Measurements from ENCODE around the gene WDR93. TPM values are rescaled to one million over a fixed set of nuclear protein-coding genes. Genes with fewer than 3 reads are reported as not detected.

WDR93 gene
- total RNA-seq, 4 donors from 2014 or later = not detected

DNA sequence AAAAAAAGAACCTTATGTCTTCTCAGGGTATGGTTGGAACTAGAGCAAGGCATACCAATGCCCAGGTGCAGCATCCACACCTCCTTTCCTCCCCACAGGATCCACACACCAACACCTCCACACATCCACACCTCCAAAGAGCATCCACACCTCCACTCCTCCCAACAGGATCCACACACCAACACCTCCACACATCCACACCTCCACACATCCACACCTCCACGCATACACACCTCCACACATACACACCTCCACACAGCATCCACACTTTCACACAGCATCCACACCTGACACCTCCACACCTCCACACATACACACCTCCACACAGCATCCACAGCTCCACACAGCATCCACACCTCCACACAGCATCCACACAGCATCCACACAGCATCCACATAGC, 55.2 kb downstream of the WDR93 start:
- no peaks in the 10 kb centered on the region for H3K36me3 ChIP-seq
- H3K27ac ChIP-seq = no peak overlapping the region
- H3K4me3 ChIP-seq = no peak overlapping the region
- DNase-seq = no peak
- WGBS, 2 donors = 0 to 17% methylated on average over 1 of the region's 1 CpG
- H3K27me3 ChIP-seq = peaks cover 0 to 35% (median 0%) of the 10 kb centered on the region in 4 donors
- TF ChIP-seq POLR2A (IDR thresholded peaks at IDR 0.05) = no peak
- TF ChIP-seq, protein P1, sequence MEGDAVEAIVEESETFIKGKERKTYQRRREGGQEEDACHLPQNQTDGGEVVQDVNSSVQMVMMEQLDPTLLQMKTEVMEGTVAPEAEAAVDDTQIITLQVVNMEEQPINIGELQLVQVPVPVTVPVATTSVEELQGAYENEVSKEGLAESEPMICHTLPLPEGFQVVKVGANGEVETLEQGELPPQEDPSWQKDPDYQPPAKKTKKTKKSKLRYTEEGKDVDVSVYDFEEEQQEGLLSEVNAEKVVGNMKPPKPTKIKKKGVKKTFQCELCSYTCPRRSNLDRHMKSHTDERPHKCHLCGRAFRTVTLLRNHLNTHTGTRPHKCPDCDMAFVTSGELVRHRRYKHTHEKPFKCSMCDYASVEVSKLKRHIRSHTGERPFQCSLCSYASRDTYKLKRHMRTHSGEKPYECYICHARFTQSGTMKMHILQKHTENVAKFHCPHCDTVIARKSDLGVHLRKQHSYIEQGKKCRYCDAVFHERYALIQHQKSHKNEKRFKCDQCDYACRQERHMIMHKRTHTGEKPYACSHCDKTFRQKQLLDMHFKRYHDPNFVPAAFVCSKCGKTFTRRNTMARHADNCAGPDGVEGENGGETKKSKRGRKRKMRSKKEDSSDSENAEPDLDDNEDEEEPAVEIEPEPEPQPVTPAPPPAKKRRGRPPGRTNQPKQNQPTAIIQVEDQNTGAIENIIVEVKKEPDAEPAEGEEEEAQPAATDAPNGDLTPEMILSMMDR (IDR thresholded peaks at IDR 0.05) = no peak
- peaks cover 7 to 18% (median 9%) of the 10 kb centered on the region in 3 donors for H3K4me1 ChIP-seq
- intact Hi-C loops (cut with DNase I) = no loop called here
- H3K9me3 ChIP-seq = no peaks in the 10 kb centered on the region

DNA sequence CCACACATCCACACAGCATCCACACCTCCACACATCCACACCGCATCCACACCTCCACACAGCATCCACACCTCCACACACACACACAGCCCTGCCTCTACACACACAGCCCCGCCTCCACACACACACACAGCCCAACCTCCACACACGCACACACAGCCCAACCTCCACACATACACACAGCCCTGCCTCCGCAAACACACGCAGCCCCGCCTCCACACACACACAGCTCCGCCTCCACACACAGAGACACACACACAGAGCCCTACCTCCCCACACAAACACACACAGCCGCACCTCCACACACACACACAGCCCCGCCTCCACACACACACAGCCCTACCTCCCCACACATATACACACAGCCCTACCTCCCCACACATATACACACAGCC, 55.8 kb downstream of the WDR93 start:
- Histone ChIP-seq H3K27ac (no peak overlapping the region), H3K4me3 (no peak overlapping the region), H3K27me3 (peaks cover 0 to 35% (median 0%) of the 10 kb centered on the region in 4 donors), H3K36me3 (no peaks in the 10 kb centered on the region), H3K4me1 (peaks cover 10 to 24% (median 13%) of the 10 kb centered on the region in 3 donors), H3K9me3 (no peaks in the 10 kb centered on the region)
- WGBS, 2 donors = 57 to 64% methylated on average over 7 to 8 of the region's 9 CpGs
- intact Hi-C loops (cut with DNase I) = no loop called here
- DNase-seq = no peak
- no peak for TF ChIP-seq POLR2A (IDR thresholded peaks at IDR 0.05)
- TF ChIP-seq, protein P1 (IDR thresholded peaks at IDR 0.05) = no peak

DNA sequence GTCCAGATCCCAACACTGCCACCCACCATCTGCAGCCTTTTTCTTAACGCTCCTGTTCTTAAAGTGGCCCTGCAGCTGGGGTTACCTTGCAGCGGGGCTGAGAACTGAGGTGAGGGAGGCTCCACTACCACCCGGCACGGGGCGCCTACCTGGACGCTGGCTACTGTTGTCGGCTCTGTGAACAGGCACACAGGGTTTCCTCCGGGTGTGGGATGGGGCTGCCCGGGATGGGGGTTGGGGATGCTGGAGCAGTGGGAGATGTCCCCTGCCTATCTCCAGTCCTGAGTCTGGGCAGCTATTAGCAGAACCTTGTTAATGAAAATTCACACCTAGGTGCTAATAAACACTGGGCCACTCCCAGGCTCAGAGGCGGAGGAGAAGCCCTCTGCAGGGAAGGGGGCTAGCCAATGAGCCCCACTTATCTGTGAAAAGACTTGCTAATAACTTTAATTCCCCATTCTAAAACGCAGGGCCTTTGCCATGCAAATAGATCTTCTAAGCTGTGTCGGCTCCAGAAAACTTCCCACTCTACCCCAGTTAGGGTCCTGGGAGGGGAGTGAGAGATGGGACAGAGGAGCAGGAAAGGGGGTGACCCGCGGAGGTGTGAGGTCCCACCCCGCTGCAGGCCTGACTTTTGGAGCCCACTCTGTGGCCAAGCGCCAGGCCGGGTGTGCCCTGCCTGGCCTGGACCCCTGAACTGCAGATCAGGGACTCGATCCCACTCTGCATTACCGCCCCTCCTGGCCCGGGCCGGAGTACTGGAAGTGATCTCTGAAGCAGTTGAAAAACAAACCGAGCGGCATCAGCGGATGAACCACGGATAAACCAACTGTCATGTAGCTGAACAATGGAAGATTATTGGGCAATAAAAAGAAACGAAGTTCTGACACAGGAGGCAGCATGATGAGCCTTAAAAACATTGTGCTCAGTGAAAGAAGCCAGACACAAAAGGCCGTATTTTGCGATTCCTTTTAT, 57.4 kb downstream of the WDR93 start:
- 55 to 65% methylated on average over 10 to 12 of the region's 28 CpGs for WGBS, 2 donors
- peaks cover 13 to 37% (median 23%) of the 10 kb centered on the region in 3 donors for H3K4me1 ChIP-seq
- H3K36me3 ChIP-seq = no peaks in the 10 kb centered on the region
- intact Hi-C loops (cut with DNase I) = no loop called here
- DNase-seq = no peak
- TF ChIP-seq POLR2A (IDR thresholded peaks at IDR 0.05) = no peak
- TF ChIP-seq, protein P1 (IDR thresholded peaks at IDR 0.05) = no peak
- peaks cover 0 to 35% (median 0%) of the 10 kb centered on the region in 4 donors for H3K27me3 ChIP-seq
- no peak overlapping the region for H3K4me3 ChIP-seq
- no peaks in the 10 kb centered on the region for H3K9me3 ChIP-seq
- no peak overlapping the region for H3K27ac ChIP-seq

DNA sequence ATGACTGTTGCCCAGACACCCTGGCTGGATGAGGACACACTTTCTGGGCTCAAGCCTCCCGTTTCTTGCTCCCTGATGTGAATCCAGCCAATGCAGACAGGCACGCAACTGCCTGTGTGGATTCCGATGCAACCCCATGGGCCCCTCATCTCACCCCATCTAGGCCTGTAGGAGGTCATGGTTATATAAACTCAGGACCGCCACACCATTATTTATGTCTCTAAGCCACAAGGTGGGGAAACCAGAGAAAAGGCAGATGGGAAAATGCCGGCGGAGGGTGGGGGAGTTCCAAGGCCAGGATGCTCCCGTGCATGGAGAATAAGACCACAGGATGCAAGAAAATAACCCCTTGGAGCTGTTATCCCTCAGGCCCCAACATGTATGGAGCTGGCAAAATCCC, 58.4 kb downstream of the WDR93 start:
- no peaks in the 10 kb centered on the region for H3K36me3 ChIP-seq
- no peak overlapping the region for H3K27ac ChIP-seq
- TF ChIP-seq POLR2A (IDR thresholded peaks at IDR 0.05) = no peak
- TF ChIP-seq, protein P1 (IDR thresholded peaks at IDR 0.05) = no peak
- WGBS, 2 donors = 83 to 87% methylated on average over 5 to 6 of the region's 7 CpGs
- H3K4me1 ChIP-seq = peaks cover 13 to 37% (median 23%) of the 10 kb centered on the region in 3 donors
- H3K27me3 ChIP-seq = peaks cover 0 to 35% (median 0%) of the 10 kb centered on the region in 4 donors
- no peaks in the 10 kb centered on the region for H3K9me3 ChIP-seq
- intact Hi-C loops (cut with DNase I) = no loop called here
- DNase-seq = no peak
- no peak overlapping the region for H3K4me3 ChIP-seq

DNA sequence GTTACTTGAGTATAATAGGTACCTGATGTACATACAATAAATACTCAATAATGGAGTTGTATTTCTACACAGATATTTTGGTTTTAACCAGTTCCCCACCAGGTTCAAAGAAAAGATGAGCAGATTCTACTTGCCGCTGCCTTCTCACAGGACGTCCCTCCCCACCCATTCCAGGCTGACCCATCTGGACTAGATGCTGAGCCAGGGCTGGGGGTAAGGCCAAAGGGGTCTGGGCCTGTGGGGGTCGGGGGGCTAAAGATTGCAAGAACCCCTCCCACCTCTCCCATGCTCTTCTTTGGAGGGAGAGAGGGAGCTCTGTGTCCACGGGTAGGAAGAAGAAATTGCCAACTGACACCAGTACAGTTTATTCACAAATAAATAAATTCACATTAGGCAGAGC, 58.9 kb downstream of the WDR93 start:
- Histone ChIP-seq H3K27ac (no peak overlapping the region), H3K36me3 (no peaks in the 10 kb centered on the region), H3K9me3 (no peaks in the 10 kb centered on the region), H3K4me1 (peaks cover 13 to 37% (median 23%) of the 10 kb centered on the region in 3 donors), H3K4me3 (peak overlapping the region in 2 of 4 donors; percentile 48 to 81), H3K27me3 (peaks cover 0 to 35% (median 0%) of the 10 kb centered on the region in 4 donors)
- TF ChIP-seq, protein P1 (IDR thresholded peaks at IDR 0.05) = no peak
- TF ChIP-seq POLR2A (IDR thresholded peaks at IDR 0.05) = no peak
- no peak for DNase-seq
- WGBS, 2 donors = 24 to 77% methylated on average over 2 to 3 of the region's 4 CpGs
- intact Hi-C loops (cut with DNase I) = no loop called here
